GM12878 (cell line): ENCODE data around the gene GPR141. TPM values are rescaled to one million over a fixed set of nuclear protein-coding genes. Genes with fewer than 3 reads are reported as not detected.

Source experiments
- ATF7 ChIP-seq: fragments of 450-650 bp; IDR thresholded peaks from 2 replicates; pipeline ENCODE4 v1.6.1; 2016; ENCODE audit warnings: low read depth, mild to moderate bottlenecking
- BMI1 ChIP-seq: fragments of 450-650 bp; IDR thresholded peaks from 2 replicates; pipeline ENCODE4 v1.6.1; 2016; ENCODE audit warnings: mild to moderate bottlenecking, moderate library complexity, borderline replicate concordance
- EP300 ChIP-seq, 2 experiments: fragments of 150-350 bp in 1 of 2; IDR thresholded peaks; 2 replicates each; pipeline ENCODE4 v1.6.1; 2011 to 2012; ENCODE audit warnings: low read depth in 2 of 2, low read length in 2 of 2, borderline replicate concordance in 1 of 2, improper control_type of control experiment in 1 of 2, inconsistent platforms in 1 of 2; ENCODE audit not compliant: control insufficient read depth in 1 of 2
- HDGF ChIP-seq: fragments of 450-650 bp; IDR thresholded peaks from 2 replicates; pipeline ENCODE4 v1.6.1; 2016; ENCODE audit warnings: antibody characterized with exemption
- IRF4 ChIP-seq: IDR thresholded peaks from 2 replicates; pipeline ENCODE4 v1.6.1; 2011; ENCODE audit warnings: low read depth, low read length
- NFYB ChIP-seq: IDR thresholded peaks from 2 replicates; pipeline ENCODE4 v1.6.1; 2011; ENCODE audit warnings: low read depth, mild to moderate bottlenecking, low read length, improper control_type of control experiment, moderate library complexity; ENCODE audit not compliant: insufficient read depth
- NR2C1 ChIP-seq: fragments of 450-650 bp; IDR thresholded peaks from 2 replicates; pipeline ENCODE4 v1.6.1; 2017; ENCODE audit warnings: antibody characterized with exemption, mild to moderate bottlenecking, moderate library complexity
- SMARCA5 ChIP-seq: fragments of 450-650 bp; IDR thresholded peaks from 2 replicates; pipeline ENCODE4 v1.6.1; 2017; ENCODE audit warnings: mild to moderate bottlenecking
- SP1 ChIP-seq: IDR thresholded peaks from one replicate; pipeline ENCODE4 v1.6.1; 2011; ENCODE audit warnings: low read depth, low read length
- SPI1 ChIP-seq: IDR thresholded peaks from 2 replicates; pipeline ENCODE4 v1.6.1; 2011; ENCODE audit warnings: low read depth, mild to moderate bottlenecking, low read length, moderate library complexity, borderline replicate concordance; ENCODE audit not compliant: insufficient read depth
- SREBF1 ChIP-seq: IDR thresholded peaks from 2 replicates; pipeline ENCODE4 v1.6.1; 2012; ENCODE audit warnings: mild to moderate bottlenecking, low read length
- STAT3 ChIP-seq: IDR thresholded peaks from 2 replicates; pipeline ENCODE4 v1.6.1; 2011; ENCODE audit warnings: low read depth, low read length, improper control_type of control experiment
- TAF1 ChIP-seq: IDR thresholded peaks from 2 replicates; pipeline ENCODE4 v1.6.1; 2011; ENCODE audit warnings: mild to moderate bottlenecking, low read depth, low read length, borderline replicate concordance
- TCF7 ChIP-seq: IDR thresholded peaks from 2 replicates; pipeline ENCODE4 v1.6.1; 2014; ENCODE audit warnings: antibody characterized with exemption, borderline replicate concordance
- ZSCAN29 ChIP-seq: fragments of 450-650 bp; IDR thresholded peaks from 2 replicates; pipeline ENCODE4 v1.6.1; 2017; ENCODE audit warnings: mild to moderate bottlenecking, moderate library complexity
- ZZZ3 ChIP-seq: IDR thresholded peaks from 2 replicates; pipeline ENCODE4 v1.6.1; 2011; ENCODE audit warnings: low read depth; ENCODE audit not compliant: control insufficient read depth, insufficient read length
- polyA plus RNA-seq, 11 experiments: library from polyadenylated mRNA; depleted of rRNA in 4 of 11; unstranded in 6 of 11; stranded (reverse) in 5 of 11; fragments of >200 nt; fragmentation: Nextera tagmentation in 4 of 11; fragmentation: Illumina TruSeq in 1 of 11; extraction: Ambion mirVana in 4 of 11; extraction: Trizol in 1 of 11; gene quantifications; 1 replicate in 1 of 11; 2 replicates in 10 of 11; pipeline versions ENCODE4 v1.2.1 to v1.2.3, GENCODE V29; 2011 to 2016; ENCODE audit warnings: inconsistent platforms in 2 of 11, missing spikeins in 2 of 11, low read depth in 1 of 11
- total RNA-seq, 4 experiments: library from RNA; depleted of rRNA in 3 of 4; stranded (reverse); fragments of >200 nt in 3 of 4; fragmentation: Illumina TruSeq in 1 of 4; extraction: Trizol in 1 of 4; gene quantifications; 2 replicates each; pipeline versions ENCODE4 v1.2.1 to v1.2.3, GENCODE V29; 2013 to 2021
- TF ChIP-seq, protein P1 (sequence below): fragments of 450-650 bp; conservative IDR thresholded peaks from 2 replicates; pipeline ENCODE4 v1.6.1; 2017; ENCODE audit warnings: mild to moderate bottlenecking, moderate library complexity
- TF ChIP-seq, protein P2 (sequence below): fragments of 450-650 bp; IDR thresholded peaks from 2 replicates; pipeline ENCODE4 v1.6.1; 2017; ENCODE audit warnings: mild to moderate bottlenecking, moderate library complexity
- TF ChIP-seq, protein P3 (sequence below): IDR thresholded peaks from 2 replicates; pipeline ENCODE4 v1.6.1; 2012; ENCODE audit warnings: low read depth, low read length, improper control_type of control experiment

Gene GPR141
- total and polyA plus RNA-seq, 10 of the 15 experiments (the other 5 are each of a cell fraction or from before 2014, with no cell fraction given) = 0.56 to 3.9 (median 1.2) TPM

DNA sequence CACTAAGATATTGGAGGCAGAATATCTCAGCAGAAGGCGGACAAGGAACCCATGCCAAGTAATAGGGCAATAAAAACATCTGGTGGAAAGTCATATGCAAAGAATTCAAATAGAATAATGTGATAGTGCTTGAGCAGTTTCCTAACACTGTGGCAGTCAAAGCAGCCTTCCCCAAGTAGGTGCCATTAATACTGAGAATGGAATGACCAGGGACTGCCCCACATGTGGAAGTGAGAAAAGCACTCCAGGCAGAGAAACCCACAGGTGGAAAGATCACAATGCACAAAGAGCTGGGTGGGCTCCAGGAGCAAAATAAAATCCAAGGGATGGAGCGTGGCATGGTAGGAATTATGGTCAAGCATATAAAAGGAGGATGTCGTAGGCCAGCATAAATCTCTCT is 100.4 kb downstream of the GPR141 start (continued):
- TF ChIP-seq EP300 (IDR thresholded peaks at IDR 0.05; ENCODE audit: borderline replicate concordance in 1 of 2, control insufficient read depth in 1 of 2, low read depth in 2 of 2, low read length in 2 of 2) (peak in 1 of 2 experiments; percentile 46; a peak in 1 of 4 replicates), BMI1 (no peak), NFYB (no peak), SPI1 (peak; percentile 86), HDGF (no peak), STAT3 (no peak), SREBF1 (no peak), NR2C1 (no peak), TCF7 (no peak), ZSCAN29 (no peak), ATF7 (no peak), TAF1 (no peak), SMARCA5 (no peak), ZZZ3 (no peak), IRF4 (peak; percentile 75; the same call in 1 of the 2 replicates), SP1 (no peak)
- TF ChIP-seq, protein P1, sequence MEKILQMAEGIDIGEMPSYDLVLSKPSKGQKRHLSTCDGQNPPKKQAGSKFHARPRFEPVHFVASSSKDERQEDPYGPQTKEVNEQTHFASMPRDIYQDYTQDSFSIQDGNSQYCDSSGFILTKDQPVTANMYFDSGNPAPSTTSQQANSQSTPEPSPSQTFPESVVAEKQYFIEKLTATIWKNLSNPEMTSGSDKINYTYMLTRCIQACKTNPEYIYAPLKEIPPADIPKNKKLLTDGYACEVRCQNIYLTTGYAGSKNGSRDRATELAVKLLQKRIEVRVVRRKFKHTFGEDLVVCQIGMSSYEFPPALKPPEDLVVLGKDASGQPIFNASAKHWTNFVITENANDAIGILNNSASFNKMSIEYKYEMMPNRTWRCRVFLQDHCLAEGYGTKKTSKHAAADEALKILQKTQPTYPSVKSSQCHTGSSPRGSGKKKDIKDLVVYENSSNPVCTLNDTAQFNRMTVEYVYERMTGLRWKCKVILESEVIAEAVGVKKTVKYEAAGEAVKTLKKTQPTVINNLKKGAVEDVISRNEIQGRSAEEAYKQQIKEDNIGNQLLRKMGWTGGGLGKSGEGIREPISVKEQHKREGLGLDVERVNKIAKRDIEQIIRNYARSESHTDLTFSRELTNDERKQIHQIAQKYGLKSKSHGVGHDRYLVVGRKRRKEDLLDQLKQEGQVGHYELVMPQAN = no peak
- TF ChIP-seq, protein P2, sequence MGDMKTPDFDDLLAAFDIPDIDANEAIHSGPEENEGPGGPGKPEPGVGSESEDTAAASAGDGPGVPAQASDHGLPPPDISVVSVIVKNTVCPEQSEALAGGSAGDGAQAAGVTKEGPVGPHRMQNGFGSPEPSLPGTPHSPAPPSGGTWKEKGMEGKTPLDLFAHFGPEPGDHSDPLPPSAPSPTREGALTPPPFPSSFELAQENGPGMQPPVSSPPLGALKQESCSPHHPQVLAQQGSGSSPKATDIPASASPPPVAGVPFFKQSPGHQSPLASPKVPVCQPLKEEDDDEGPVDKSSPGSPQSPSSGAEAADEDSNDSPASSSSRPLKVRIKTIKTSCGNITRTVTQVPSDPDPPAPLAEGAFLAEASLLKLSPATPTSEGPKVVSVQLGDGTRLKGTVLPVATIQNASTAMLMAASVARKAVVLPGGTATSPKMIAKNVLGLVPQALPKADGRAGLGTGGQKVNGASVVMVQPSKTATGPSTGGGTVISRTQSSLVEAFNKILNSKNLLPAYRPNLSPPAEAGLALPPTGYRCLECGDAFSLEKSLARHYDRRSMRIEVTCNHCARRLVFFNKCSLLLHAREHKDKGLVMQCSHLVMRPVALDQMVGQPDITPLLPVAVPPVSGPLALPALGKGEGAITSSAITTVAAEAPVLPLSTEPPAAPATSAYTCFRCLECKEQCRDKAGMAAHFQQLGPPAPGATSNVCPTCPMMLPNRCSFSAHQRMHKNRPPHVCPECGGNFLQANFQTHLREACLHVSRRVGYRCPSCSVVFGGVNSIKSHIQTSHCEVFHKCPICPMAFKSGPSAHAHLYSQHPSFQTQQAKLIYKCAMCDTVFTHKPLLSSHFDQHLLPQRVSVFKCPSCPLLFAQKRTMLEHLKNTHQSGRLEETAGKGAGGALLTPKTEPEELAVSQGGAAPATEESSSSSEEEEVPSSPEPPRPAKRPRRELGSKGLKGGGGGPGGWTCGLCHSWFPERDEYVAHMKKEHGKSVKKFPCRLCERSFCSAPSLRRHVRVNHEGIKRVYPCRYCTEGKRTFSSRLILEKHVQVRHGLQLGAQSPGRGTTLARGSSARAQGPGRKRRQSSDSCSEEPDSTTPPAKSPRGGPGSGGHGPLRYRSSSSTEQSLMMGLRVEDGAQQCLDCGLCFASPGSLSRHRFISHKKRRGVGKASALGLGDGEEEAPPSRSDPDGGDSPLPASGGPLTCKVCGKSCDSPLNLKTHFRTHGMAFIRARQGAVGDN = no peak
- TF ChIP-seq, protein P3, sequence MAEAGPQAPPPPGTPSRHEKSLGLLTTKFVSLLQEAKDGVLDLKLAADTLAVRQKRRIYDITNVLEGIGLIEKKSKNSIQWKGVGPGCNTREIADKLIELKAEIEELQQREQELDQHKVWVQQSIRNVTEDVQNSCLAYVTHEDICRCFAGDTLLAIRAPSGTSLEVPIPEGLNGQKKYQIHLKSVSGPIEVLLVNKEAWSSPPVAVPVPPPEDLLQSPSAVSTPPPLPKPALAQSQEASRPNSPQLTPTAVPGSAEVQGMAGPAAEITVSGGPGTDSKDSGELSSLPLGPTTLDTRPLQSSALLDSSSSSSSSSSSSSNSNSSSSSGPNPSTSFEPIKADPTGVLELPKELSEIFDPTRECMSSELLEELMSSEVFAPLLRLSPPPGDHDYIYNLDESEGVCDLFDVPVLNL = no peak
